ENCODE measurements around the gene AMH. TPM values are rescaled to one million over a fixed set of nuclear protein-coding genes. Genes with fewer than 3 reads are reported as not detected.

The AMH gene
- polyA plus RNA-seq, 6 donors from 2014 or later = not detected

GRCh38 chr19:2212861-2213711 is 36.0 kb upstream of the AMH start:
- Mint-ChIP-seq H3K36me3 (peaks cover 0 to 17% of the 10 kb centered on the region in 2 donors), H3K9me3 (no peaks in the 10 kb centered on the region), H3K27ac (peak overlapping the region in 1 of 6 donors; percentile 50), H3K27me3 (no peaks in the 10 kb centered on the region), H3K4me3 (peak overlapping the region in 1 of 8 donors; percentile 3), H3K4me1 (peaks cover 0 to 15% (median 7%) of the 10 kb centered on the region in 3 donors)
- ATAC-seq (ENCODE audit: low read depth in 2 of 2) (no peak), DNase-seq (no peak)

DNA sequence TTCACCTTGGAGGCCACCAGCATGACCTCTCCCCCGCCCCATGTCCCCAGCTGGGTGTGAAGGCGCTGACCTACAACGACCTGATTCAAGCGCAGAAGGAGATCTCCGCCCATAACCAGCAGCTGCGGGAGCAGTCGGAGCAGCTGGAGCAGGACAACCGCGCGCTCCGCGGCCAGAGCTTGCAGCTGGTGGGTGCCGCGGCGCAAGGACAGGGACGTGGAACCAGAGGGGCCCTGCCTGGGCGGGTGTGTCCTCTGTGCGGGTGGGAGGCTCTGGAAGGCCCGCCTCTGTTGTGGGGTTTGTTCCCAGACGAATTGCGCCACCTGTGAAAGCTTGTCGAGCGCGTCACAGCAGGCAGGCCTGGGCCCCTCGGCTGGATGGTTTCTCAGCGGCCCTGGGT is 35.3 kb upstream of the AMH start:
- no peaks in the 10 kb centered on the region for H3K9me3 Mint-ChIP-seq
- peaks cover 0 to 17% of the 10 kb centered on the region in 2 donors for H3K36me3 Mint-ChIP-seq
- no peaks in the 10 kb centered on the region for H3K27me3 Mint-ChIP-seq
- no peak overlapping the region for H3K4me3 Mint-ChIP-seq
- DNase-seq (no peak), ATAC-seq (ENCODE audit: low read depth in 2 of 2) (no peak)
- H3K27ac Mint-ChIP-seq = peak overlapping the region in 1 of 6 donors; percentile 42
- peaks cover 0 to 15% (median 7%) of the 10 kb centered on the region in 3 donors for H3K4me1 Mint-ChIP-seq

GRCh38 chr19:2214251-2214650 is 34.9 kb upstream of the AMH start:
- H3K36me3 Mint-ChIP-seq = peaks cover 0 to 17% of the 10 kb centered on the region in 2 donors
- DNase-seq (no peak), ATAC-seq (ENCODE audit: low read depth in 2 of 2) (no peak)
- H3K4me3 Mint-ChIP-seq = no peak overlapping the region
- H3K4me1 Mint-ChIP-seq = peaks cover 0 to 15% (median 7%) of the 10 kb centered on the region in 3 donors
- no peak overlapping the region for H3K27ac Mint-ChIP-seq
- H3K27me3 Mint-ChIP-seq = no peaks in the 10 kb centered on the region
- no peaks in the 10 kb centered on the region for H3K9me3 Mint-ChIP-seq

- peaks cover 0 to 15% (median 7%) of the 10 kb centered on the region in 3 donors for H3K4me1 Mint-ChIP-seq
- H3K27me3 Mint-ChIP-seq = no peaks in the 10 kb centered on the region
- DNase-seq (no peak), ATAC-seq (ENCODE audit: low read depth in 2 of 2) (no peak)
- peaks cover 0 to 17% of the 10 kb centered on the region in 2 donors for H3K36me3 Mint-ChIP-seq
- H3K4me3 Mint-ChIP-seq = no peak overlapping the region
- no peaks in the 10 kb centered on the region for H3K9me3 Mint-ChIP-seq
- peak overlapping the region in 3 of 6 donors; percentile 52 to 61 (median 54) for H3K27ac Mint-ChIP-seq
Observed at GRCh38 chr19:2215281-2215751, 33.8 kb upstream of the AMH start.

DNA sequence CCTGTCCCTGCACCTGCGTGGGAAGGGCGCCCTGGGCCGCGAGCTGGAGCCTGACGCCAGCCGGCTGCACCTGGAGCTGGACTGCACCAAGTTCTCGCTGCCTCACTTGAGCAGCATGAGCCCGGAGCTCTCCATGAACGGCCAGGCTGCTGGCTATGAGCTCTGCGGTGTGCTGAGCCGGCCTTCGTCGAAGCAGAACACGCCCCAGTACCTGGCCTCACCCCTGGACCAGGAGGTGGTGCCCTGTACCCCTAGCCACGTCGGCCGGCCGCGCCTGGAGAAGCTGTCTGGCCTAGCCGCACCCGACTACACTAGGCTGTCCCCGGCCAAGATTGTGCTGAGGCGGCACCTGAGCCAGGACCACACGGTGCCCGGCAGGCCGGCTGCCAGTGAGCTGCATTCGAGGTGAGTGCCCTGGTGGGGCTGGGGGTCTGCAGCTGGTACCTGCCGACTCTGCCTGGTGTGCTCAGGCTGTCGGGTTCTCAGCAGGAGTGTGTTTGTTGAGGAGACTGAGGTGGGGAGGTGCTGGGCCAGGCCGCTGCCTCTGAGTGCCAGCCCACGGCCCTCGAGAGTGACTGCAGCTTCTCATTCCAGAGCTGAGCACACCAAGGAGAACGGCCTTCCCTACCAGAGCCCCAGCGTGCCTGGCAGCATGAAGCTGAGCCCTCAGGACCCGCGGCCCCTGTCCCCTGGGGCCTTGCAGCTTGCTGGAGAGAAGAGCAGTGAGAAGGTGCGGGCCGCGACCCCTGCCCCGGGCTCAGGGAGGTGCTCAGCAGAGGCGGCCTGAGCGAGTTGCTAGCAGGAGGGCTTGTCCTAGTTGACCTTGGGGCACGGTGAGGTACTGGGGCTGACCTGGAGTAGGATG is 32.5 kb upstream of the AMH start:
- Mint-ChIP-seq H3K27me3 (no peaks in the 10 kb centered on the region), H3K27ac (peak overlapping the region in 2 of 6 donors; percentile 61 to 63), H3K9me3 (no peaks in the 10 kb centered on the region), H3K36me3 (peaks cover 0 to 13% of the 10 kb centered on the region in 2 donors), H3K4me3 (peak overlapping the region in 1 of 8 donors; percentile 30), H3K4me1 (peaks cover 0 to 15% (median 5%) of the 10 kb centered on the region in 3 donors)
- no peak for DNase-seq
- ATAC-seq (ENCODE audit: low read depth in 2 of 2) = no peak

GRCh38 chr19:2217591-2217990 is 31.5 kb upstream of the AMH start:
- H3K4me1 Mint-ChIP-seq = peaks cover 1 to 21% (median 3%) of the 10 kb centered on the region in 3 donors
- DNase-seq (no peak), ATAC-seq (ENCODE audit: low read depth in 2 of 2) (no peak)
- H3K4me3 Mint-ChIP-seq = no peak overlapping the region
- H3K36me3 Mint-ChIP-seq = peaks cover 0 to 9% of the 10 kb centered on the region in 2 donors
- H3K27me3 Mint-ChIP-seq = no peaks in the 10 kb centered on the region
- no peaks in the 10 kb centered on the region for H3K9me3 Mint-ChIP-seq
- H3K27ac Mint-ChIP-seq = no peak overlapping the region

- peaks cover 0 to 16% of the 10 kb centered on the region in 2 donors for H3K36me3 Mint-ChIP-seq
- no peaks in the 10 kb centered on the region for H3K9me3 Mint-ChIP-seq
- peaks cover 12 to 39% (median 14%) of the 10 kb centered on the region in 3 donors for H3K4me1 Mint-ChIP-seq
Observed at GRCh38 chr19:2219726-2220125, 29.4 kb upstream of the AMH start.

DNA sequence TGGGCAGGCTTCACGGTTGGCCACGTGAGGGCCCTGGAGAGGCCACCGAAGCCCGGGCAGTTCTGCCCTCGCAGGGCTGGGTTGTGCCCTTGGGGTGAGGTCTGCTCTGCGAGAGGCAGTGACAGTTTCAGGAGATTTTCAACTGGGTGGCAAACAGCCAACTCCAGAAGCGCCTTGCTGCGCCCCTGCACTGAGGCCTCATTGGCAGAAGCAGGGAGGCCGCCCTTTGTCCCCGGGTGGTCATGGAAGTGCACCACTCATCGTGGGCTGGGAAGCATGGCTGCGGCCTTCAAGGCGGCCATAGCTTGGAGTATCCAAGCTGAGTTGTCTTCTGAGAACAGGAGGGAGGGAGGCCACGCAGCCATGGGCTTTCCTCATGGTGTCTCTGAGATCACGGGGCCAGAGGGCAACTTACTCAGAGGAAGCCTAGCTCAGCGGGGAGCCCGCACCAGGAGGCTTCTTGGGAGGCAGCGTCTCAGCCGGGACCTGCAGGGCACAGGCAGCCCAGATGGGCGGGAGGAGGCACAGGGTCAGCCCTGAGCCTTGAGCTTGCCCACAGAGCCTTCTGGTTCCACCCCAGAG is 27.8 kb upstream of the AMH start:
- DNase-seq = no peak
- H3K27me3 Mint-ChIP-seq = no peaks in the 10 kb centered on the region
- no peak overlapping the region for H3K4me3 Mint-ChIP-seq
- no peak for ATAC-seq (ENCODE audit: low read depth in 2 of 2)
- H3K36me3 Mint-ChIP-seq = peaks cover 0 to 16% of the 10 kb centered on the region in 2 donors
- H3K27ac Mint-ChIP-seq = peak overlapping the region in 1 of 6 donors; percentile 16
- H3K4me1 Mint-ChIP-seq = peaks cover 15 to 42% (median 17%) of the 10 kb centered on the region in 3 donors
- no peaks in the 10 kb centered on the region for H3K9me3 Mint-ChIP-seq

More at GRCh38 chr19:2219726-2220125, 29.4 kb upstream of the AMH start:
- Mint-ChIP-seq H3K4me3 (no peak overlapping the region), H3K27ac (peak overlapping the region in 1 of 6 donors; percentile 11), H3K27me3 (no peaks in the 10 kb centered on the region)
- ATAC-seq (ENCODE audit: low read depth in 2 of 2) (no peak), DNase-seq (no peak)

GRCh38 chr19:2221918-2222317 is 27.2 kb upstream of the AMH start:
- no peak for DNase-seq
- peaks cover 0 to 13% of the 10 kb centered on the region in 2 donors for H3K36me3 Mint-ChIP-seq
- H3K9me3 Mint-ChIP-seq = no peaks in the 10 kb centered on the region
- no peak overlapping the region for H3K4me3 Mint-ChIP-seq
- H3K27me3 Mint-ChIP-seq = no peaks in the 10 kb centered on the region
- H3K27ac Mint-ChIP-seq = peak overlapping the region in 1 of 6 donors; percentile 88
- ATAC-seq (ENCODE audit: low read depth in 2 of 2) = no peak
- H3K4me1 Mint-ChIP-seq = peaks cover 15 to 39% (median 17%) of the 10 kb centered on the region in 3 donors

DNA sequence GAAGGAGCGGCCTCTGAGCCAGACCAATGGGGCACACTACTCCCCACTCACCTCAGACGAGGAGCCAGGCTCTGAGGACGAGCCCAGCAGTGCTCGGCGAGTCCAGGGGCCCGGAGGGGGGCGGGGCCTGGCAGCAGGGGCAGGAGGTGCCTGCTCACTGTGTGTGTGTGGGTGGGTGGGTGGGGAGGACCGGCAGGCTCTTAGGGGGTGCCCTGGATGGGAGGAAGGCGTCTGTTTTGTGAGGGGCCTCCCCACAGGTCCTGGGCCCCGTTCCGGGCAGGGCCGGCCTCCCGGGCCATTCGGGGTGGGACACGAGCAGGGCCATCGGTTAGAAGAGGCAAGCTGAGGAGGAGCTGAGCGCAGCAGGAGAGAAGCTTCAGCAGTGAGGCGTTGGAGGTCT is 25.7 kb upstream of the AMH start:
- Mint-ChIP-seq H3K36me3 (peaks cover 0 to 7% of the 10 kb centered on the region in 2 donors), H3K4me3 (peak overlapping the region in 1 of 8 donors; percentile 73)
- no peak for ATAC-seq (ENCODE audit: low read depth in 2 of 2)

DNA sequence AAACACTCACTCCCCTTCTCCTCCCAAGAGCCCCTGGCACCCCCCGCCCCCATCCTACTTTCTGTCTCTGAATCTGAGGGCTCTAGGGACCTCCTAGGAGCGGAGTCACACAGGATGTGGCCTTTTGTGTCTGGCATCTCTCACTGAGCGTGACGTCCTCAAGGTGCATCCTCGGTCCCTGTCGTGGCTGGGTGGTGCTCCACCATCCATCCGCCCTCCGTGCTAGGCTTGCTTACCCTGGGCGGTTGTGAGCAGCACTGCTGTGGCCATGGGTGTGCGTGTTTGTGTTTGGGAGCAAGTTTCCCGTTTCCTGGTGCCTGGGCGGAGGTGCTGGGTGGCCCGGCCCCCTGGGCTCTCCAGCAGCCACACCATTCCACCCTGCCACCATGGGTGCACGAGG is 25.2 kb upstream of the AMH start:
- ATAC-seq (ENCODE audit: low read depth in 2 of 2) = peak; percentile 89 to 93
- Mint-ChIP-seq H3K27me3 (no peaks in the 10 kb centered on the region), H3K4me1 (peaks cover 15 to 35% (median 19%) of the 10 kb centered on the region in 3 donors), H3K4me3 (peak overlapping the region in 5 of 8 donors; percentile 41 to 76 (median 73)), H3K9me3 (no peaks in the 10 kb centered on the region), H3K27ac (peak overlapping the region; percentile 94 to 98 (median 96)), H3K36me3 (peaks cover 0 to 7% of the 10 kb centered on the region in 2 donors)
- peak; percentile 70 for DNase-seq

More for the DNA sequence above, 25.7 kb upstream of the AMH start:
- peak overlapping the region in 3 of 6 donors; percentile 94 to 98 (median 97) for H3K27ac Mint-ChIP-seq
- H3K4me1 Mint-ChIP-seq = peaks cover 15 to 35% (median 17%) of the 10 kb centered on the region in 3 donors
- no peak for DNase-seq
- no peaks in the 10 kb centered on the region for H3K9me3 Mint-ChIP-seq
- no peaks in the 10 kb centered on the region for H3K27me3 Mint-ChIP-seq

- H3K27me3 Mint-ChIP-seq = no peaks in the 10 kb centered on the region
- peaks cover 0 to 7% of the 10 kb centered on the region in 2 donors for H3K36me3 Mint-ChIP-seq
- H3K9me3 Mint-ChIP-seq = no peaks in the 10 kb centered on the region
- DNase-seq (no peak), ATAC-seq (ENCODE audit: low read depth in 2 of 2) (no peak)
- H3K4me1 Mint-ChIP-seq = peaks cover 15 to 35% (median 20%) of the 10 kb centered on the region in 3 donors
- peak overlapping the region in 4 of 8 donors; percentile 56 to 78 (median 74) for H3K4me3 Mint-ChIP-seq
- H3K27ac Mint-ChIP-seq = peak overlapping the region in 5 of 6 donors; percentile 81 to 98 (median 94)
Observed at GRCh38 chr19:2224754-2225349, 24.3 kb upstream of the AMH start.

All from naive B cell (primary cell).